Stimulated activated CD8-positive, alpha-beta memory T cell treated with anti-CD3 and anti-CD28 coated beads, Interleukin-2, amount 100 ng/mL, for 48 hours (primary cell): ENCODE measurements around the gene IFI30.

Source experiments
- DNase-seq, 2 donors: peaks; one replicate each; pipeline ENCODE4 v3.0.0-alpha.2; 2020; ENCODE audit warnings: low read depth in 2 of 2

IFI30 gene

GRCh38 chr19:18225702-18226468 is 52.3 kb downstream of the IFI30 start, which contains the start of gene PDE4C:
TSS of gene PDE4C (minus strand) at chr19:18226438. CDS start at chr19:18226415, 23 bp downstream.
- DNase-seq: no peak

- no peak for DNase-seq
Observed at GRCh38 chr19:18226956-18227780, 53.6 kb downstream of the IFI30 start.
